Lower lobe of right lung (tissue), 2 donors: ENCODE results near the gene MAPK1IP1L. TPM values are rescaled to one million over a fixed set of nuclear protein-coding genes. Genes with fewer than 3 reads are reported as not detected.
"Not testable (repeated sequence)": the region's sequence is repeated elsewhere in the genome, so short reads cannot be mapped to it uniquely, and the experiment has no call there.

Experiments
- ATAC-seq, 2 donors: fragments of 200-7000 bp; cut with Tn5 transposase; one replicate each; pipeline ENCODE4 v1.9.1; 2020 to 2022; ENCODE audit warnings: mild to moderate bottlenecking in 2 of 2, moderate library complexity in 2 of 2
- DNase-seq: peaks from one replicate; pipeline ENCODE4 v3.0.0-alpha.2; 2020
- H3K27ac ChIP-seq: fragments of 200-600 bp; one replicate; pipeline ENCODE4 v1.8.0; 2022
- H3K27me3 ChIP-seq: fragments of 200-600 bp; one replicate; pipeline ENCODE4 v1.8.0; 2022; ENCODE audit warnings: low read depth
- H3K36me3 ChIP-seq: fragments of 200-600 bp; one replicate; pipeline ENCODE4 v1.8.0; 2022; ENCODE audit warnings: mild to moderate bottlenecking
- H3K4me1 ChIP-seq: fragments of 200-600 bp; one replicate; pipeline ENCODE4 v1.8.0; 2022
- H3K4me3 ChIP-seq: fragments of 200-600 bp; one replicate; pipeline ENCODE4 v1.8.0; 2022; ENCODE audit warnings: mild to moderate bottlenecking
- H3K9me3 ChIP-seq: fragments of 200-600 bp; one replicate; pipeline ENCODE4 v1.8.0; 2022
- CTCF ChIP-seq: fragments of 200-600 bp; IDR thresholded peaks from one replicate; pipeline ENCODE4 v1.8.0; 2022; ENCODE audit warnings: antibody characterized with exemption, mild to moderate bottlenecking
- intact Hi-C: fragments of 100-400 bp; cut with DNase I; formaldehyde crosslinking; loops from one replicate; pipeline ENCODE4 v1.11.0; 2022
- long read RNA-seq: library from polyadenylated mRNA; unstranded; transcript quantifications from one replicate; pipeline ENCODE4 v2.0.0, GENCODE V29; 2021
- total RNA-seq: library from RNA; stranded (reverse); fragmentation: NEBNext Ultra II Directional; extraction: Animal tissue kit (Norgen Biotek cat#: 25700); gene quantifications from one replicate; pipeline ENCODE4 v1.2.1, GENCODE V29; 2021
- donor health status: DM: no; HTN: yes; CAD: no; lungs with severe emphysema.

The MAPK1IP1L gene
- total RNA-seq: 72.4 TPM
- long read RNA-seq, partial matches to known transcripts: 31 of 89 reads
- long read RNA-seq, other reads (novel, unspliced or antisense): 58 of 89 reads

- ATAC-seq (peak; percentile 99 to 100), DNase-seq (peak; percentile 94)
- Histone ChIP-seq H3K9me3 (no peaks in the 10 kb centered on the region), H3K27me3 (no peaks in the 10 kb centered on the region), H3K4me3 (peak within 1 kb of the TSS; percentile 79), H3K27ac (peak within 1 kb of the TSS; percentile 100), H3K4me1 (peaks cover 39% of the 10 kb centered on the region), H3K36me3 (peaks cover 3% of the 10 kb centered on the region)
- intact Hi-C loops: no loop called here
- TF ChIP-seq CTCF: peak; percentile 100
These were observed at the start of gene MAPK1IP1L for GRCh38 chr14:55051423-55052268. TSS of gene MAPK1IP1L (plus strand) at chr14:55051647. CDS start at chr14:55061684, 10,037 bp downstream.

GRCh38 chr14:55005071-55005470 is 46.4 kb upstream of the MAPK1IP1L start:
- TF ChIP-seq CTCF: no peak
- no peaks in the 10 kb centered on the region for H3K27me3 ChIP-seq
- no peak for DNase-seq
- no peak overlapping the region for H3K4me3 ChIP-seq
- H3K4me1 ChIP-seq: no peaks in the 10 kb centered on the region
- H3K27ac ChIP-seq: no peak overlapping the region
- intact Hi-C loops: no loop called here
- H3K36me3 ChIP-seq: peaks cover 6% of the 10 kb centered on the region
- H3K9me3 ChIP-seq: no peaks in the 10 kb centered on the region
- no peak for ATAC-seq

- ATAC-seq: no peak
- no peaks in the 10 kb centered on the region for H3K4me1 ChIP-seq
These were observed 36.4 kb upstream of the MAPK1IP1L start for GRCh38 chr14:55015006-55015405.

GRCh38 chr14:55019968-55020554 is 31.4 kb upstream of the MAPK1IP1L start:
- Histone ChIP-seq H3K4me1 (no peaks in the 10 kb centered on the region), H3K4me3 (no peak overlapping the region), H3K9me3 (no peaks in the 10 kb centered on the region), H3K27ac (no peak overlapping the region), H3K36me3 (no peaks in the 10 kb centered on the region), H3K27me3 (no peaks in the 10 kb centered on the region)
- DNase-seq: no peak
- no peak for ATAC-seq
- intact Hi-C loops: no loop called here
- TF ChIP-seq CTCF: no peak

More at GRCh38 chr14:55015006-55015405, 36.4 kb upstream of the MAPK1IP1L start:
- no peak for DNase-seq
- no peak overlapping the region for H3K27ac ChIP-seq
- no peaks in the 10 kb centered on the region for H3K36me3 ChIP-seq
- no peaks in the 10 kb centered on the region for H3K9me3 ChIP-seq
- H3K27me3 ChIP-seq: no peaks in the 10 kb centered on the region
- no peak overlapping the region for H3K4me3 ChIP-seq
- intact Hi-C loops: no loop called here
- no peak for TF ChIP-seq CTCF

- H3K27ac ChIP-seq, H3K27me3 ChIP-seq, H3K36me3 ChIP-seq, DNase-seq, H3K9me3 ChIP-seq, intact Hi-C loops, H3K4me3 ChIP-seq, ATAC-seq: not testable (repeated sequence)
- peaks cover 32% of the 10 kb centered on the region for H3K4me1 ChIP-seq
These were observed 27.1 kb upstream of the MAPK1IP1L start for GRCh38 chr14:55024365-55024764.

GRCh38 chr14:55025948-55026347 is 25.5 kb upstream of the MAPK1IP1L start:
- Histone ChIP-seq H3K4me3 (peak overlapping the region; percentile 87), H3K27ac (no peak overlapping the region), H3K27me3 (no peaks in the 10 kb centered on the region), H3K9me3 (no peaks in the 10 kb centered on the region), H3K36me3 (no peaks in the 10 kb centered on the region), H3K4me1 (peaks cover 38% of the 10 kb centered on the region)
- no peak for TF ChIP-seq CTCF
- intact Hi-C loops: no loop called here
- DNase-seq (no peak), ATAC-seq (no peak)
